ENCODE results near the gene ACCS. TPM values are rescaled to one million over a fixed set of nuclear protein-coding genes. Genes with fewer than 3 reads are reported as not detected.

ACCS gene
- total and polyA plus RNA-seq, 4 donors = 6.4 to 66.9 (median 28.1) TPM

DNA sequence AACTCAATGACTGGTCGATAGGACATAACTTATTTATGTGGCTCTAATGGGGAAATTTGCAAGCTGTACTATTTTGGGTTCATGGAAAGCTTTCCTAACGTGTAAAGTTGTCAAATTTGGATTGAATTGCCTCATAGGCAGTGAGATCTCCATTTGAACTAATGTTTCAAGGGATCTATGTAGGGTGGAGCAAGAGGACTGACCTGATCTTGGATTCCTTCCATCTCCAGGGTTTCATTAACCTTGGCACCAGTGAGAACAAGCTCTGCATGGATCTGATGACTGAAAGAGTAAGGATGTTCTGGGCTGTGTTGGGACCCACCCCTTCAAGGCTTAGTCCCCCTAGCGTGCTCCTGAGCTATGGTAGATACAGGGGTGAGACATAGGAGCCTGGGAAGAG is 16.2 kb upstream of the ACCS start:
- WGBS, 2 donors = 83 to 86% methylated on average over 3 of the region's 3 CpGs
- Histone ChIP-seq H3K4me3 (no peak overlapping the region), H3K9me3 (ENCODE audit: control insufficient read depth in 4 of 4, insufficient read depth in 3 of 4, low read length in 3 of 4) (no peaks in the 10 kb centered on the region), H3K27me3 (ENCODE audit: control insufficient read depth in 3 of 3, insufficient read depth in 3 of 3, low read length in 2 of 3) (no peaks in the 10 kb centered on the region), H3K9ac (ENCODE audit: insufficient read depth in 1 of 2, low read length in 2 of 2) (no peak overlapping the region), H3K36me3 (ENCODE audit: control insufficient read depth in 4 of 4, insufficient read depth in 4 of 4, low read length in 4 of 4) (no peaks in the 10 kb centered on the region), H3K4me1 (ENCODE audit: control insufficient read depth in 5 of 5, insufficient read depth in 5 of 5, low read length in 5 of 5) (no peaks in the 10 kb centered on the region), H3K27ac (ENCODE audit: low read depth in 1 of 2, low read length in 1 of 2) (no peak overlapping the region)
- TF ChIP-seq, protein P1, sequence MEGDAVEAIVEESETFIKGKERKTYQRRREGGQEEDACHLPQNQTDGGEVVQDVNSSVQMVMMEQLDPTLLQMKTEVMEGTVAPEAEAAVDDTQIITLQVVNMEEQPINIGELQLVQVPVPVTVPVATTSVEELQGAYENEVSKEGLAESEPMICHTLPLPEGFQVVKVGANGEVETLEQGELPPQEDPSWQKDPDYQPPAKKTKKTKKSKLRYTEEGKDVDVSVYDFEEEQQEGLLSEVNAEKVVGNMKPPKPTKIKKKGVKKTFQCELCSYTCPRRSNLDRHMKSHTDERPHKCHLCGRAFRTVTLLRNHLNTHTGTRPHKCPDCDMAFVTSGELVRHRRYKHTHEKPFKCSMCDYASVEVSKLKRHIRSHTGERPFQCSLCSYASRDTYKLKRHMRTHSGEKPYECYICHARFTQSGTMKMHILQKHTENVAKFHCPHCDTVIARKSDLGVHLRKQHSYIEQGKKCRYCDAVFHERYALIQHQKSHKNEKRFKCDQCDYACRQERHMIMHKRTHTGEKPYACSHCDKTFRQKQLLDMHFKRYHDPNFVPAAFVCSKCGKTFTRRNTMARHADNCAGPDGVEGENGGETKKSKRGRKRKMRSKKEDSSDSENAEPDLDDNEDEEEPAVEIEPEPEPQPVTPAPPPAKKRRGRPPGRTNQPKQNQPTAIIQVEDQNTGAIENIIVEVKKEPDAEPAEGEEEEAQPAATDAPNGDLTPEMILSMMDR (IDR thresholded peaks at IDR 0.05; ENCODE audit: control extremely low read depth, extremely low read depth) = no peak
- DNase-seq = no peak
- ATAC-seq (ENCODE audit: insufficient read depth, low FRiP score) = no peak

DNA sequence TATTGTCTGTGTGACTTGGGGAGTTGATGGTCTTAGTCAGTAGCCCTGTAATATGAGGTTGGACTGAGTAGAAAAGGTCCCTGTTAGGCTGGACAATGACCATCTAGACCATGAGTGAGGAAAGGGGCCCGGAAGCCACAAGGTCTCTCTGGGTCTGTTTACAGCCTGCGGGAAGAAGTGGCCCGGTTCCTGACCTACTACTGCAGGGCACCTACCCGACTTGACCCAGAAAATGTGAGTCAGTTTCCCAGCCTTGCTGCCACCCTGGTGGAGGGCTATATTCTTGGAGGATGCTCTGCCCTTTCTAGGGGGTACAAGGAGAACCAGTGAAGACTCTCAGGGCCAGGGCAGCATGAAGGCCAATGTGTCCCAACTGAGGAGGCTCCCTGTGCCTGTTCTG is 14.9 kb upstream of the ACCS start:
- H3K4me3 ChIP-seq = no peak overlapping the region
- no peak overlapping the region for H3K9ac ChIP-seq (ENCODE audit: insufficient read depth in 1 of 2, low read length in 2 of 2)
- no peak for ATAC-seq (ENCODE audit: insufficient read depth, low FRiP score)
- 93 to 95% methylated on average over 4 of the region's 4 CpGs for WGBS, 2 donors
- no peaks in the 10 kb centered on the region for H3K4me1 ChIP-seq (ENCODE audit: control insufficient read depth in 5 of 5, insufficient read depth in 5 of 5, low read length in 5 of 5)
- DNase-seq = no peak
- H3K27ac ChIP-seq (ENCODE audit: low read depth in 1 of 2, low read length in 1 of 2) = no peak overlapping the region
- TF ChIP-seq, protein P1 (IDR thresholded peaks at IDR 0.05; ENCODE audit: control extremely low read depth, extremely low read depth) = no peak
- no peaks in the 10 kb centered on the region for H3K27me3 ChIP-seq (ENCODE audit: control insufficient read depth in 3 of 3, insufficient read depth in 3 of 3, low read length in 2 of 3)
- no peaks in the 10 kb centered on the region for H3K36me3 ChIP-seq (ENCODE audit: control insufficient read depth in 4 of 4, insufficient read depth in 4 of 4, low read length in 4 of 4)
- no peaks in the 10 kb centered on the region for H3K9me3 ChIP-seq (ENCODE audit: control insufficient read depth in 4 of 4, insufficient read depth in 3 of 4, low read length in 3 of 4)

DNA sequence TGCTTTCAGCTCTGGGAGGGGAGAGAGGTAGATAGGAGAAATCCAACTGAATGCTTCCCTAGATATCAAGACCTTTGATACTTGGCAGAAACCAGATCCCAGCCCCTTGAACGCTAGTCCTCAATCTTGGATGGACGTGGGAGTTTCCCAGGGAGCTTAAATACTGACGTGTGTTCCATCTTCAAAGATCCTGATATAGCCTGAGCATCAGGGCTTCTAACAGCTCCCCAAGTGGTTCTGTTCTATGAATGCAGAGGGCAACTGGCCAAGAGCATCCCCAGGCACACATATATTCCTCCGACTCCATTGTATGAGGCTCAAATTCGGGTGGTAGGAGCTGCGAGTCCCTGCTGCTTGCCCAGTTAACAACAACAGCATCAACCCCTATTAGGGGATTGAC is 8.7 kb upstream of the ACCS start:
- Histone ChIP-seq H3K9ac (ENCODE audit: insufficient read depth in 1 of 2, low read length in 2 of 2) (no peak overlapping the region), H3K9me3 (ENCODE audit: control insufficient read depth in 4 of 4, insufficient read depth in 3 of 4, low read length in 3 of 4) (no peaks in the 10 kb centered on the region), H3K4me1 (ENCODE audit: control insufficient read depth in 5 of 5, insufficient read depth in 5 of 5, low read length in 5 of 5) (no peaks in the 10 kb centered on the region), H3K27me3 (ENCODE audit: control insufficient read depth in 3 of 3, insufficient read depth in 3 of 3, low read length in 2 of 3) (no peaks in the 10 kb centered on the region), H3K27ac (ENCODE audit: low read depth in 1 of 2, low read length in 1 of 2) (no peak overlapping the region), H3K4me3 (no peak overlapping the region), H3K36me3 (ENCODE audit: control insufficient read depth in 4 of 4, insufficient read depth in 4 of 4, low read length in 4 of 4) (no peaks in the 10 kb centered on the region)
- DNase-seq = no peak
- TF ChIP-seq, protein P1 (IDR thresholded peaks at IDR 0.05; ENCODE audit: control extremely low read depth, extremely low read depth) = no peak
- no peak for ATAC-seq (ENCODE audit: insufficient read depth, low FRiP score)
- 85 to 93% methylated on average over 6 of the region's 6 CpGs for WGBS, 2 donors

DNA sequence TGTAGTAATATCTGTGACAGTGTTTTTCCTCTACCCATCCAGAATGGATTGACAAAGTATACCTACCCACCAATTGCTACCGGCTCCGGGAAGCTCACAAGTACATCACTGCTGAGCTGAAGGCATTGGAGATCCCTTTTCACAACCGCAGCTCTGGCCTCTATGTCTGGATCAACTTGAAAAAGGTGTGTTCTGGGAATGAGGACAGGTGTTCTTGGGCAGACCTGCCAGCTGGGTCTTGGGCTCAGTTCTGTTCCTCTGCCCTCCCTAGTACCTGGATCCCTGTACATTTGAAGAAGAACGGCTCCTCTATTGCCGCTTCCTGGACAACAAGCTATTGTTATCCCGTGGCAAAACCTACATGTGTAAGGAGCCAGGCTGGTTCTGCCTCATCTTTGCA is 7.8 kb upstream of the ACCS start:
- no peak overlapping the region for H3K4me3 ChIP-seq
- TF ChIP-seq, protein P1 (IDR thresholded peaks at IDR 0.05; ENCODE audit: control extremely low read depth, extremely low read depth) = no peak
- H3K9me3 ChIP-seq (ENCODE audit: control insufficient read depth in 4 of 4, insufficient read depth in 3 of 4, low read length in 3 of 4) = no peaks in the 10 kb centered on the region
- ATAC-seq (ENCODE audit: insufficient read depth, low FRiP score) (no peak), DNase-seq (no peak)
- no peaks in the 10 kb centered on the region for H3K4me1 ChIP-seq (ENCODE audit: control insufficient read depth in 5 of 5, insufficient read depth in 5 of 5, low read length in 5 of 5)
- H3K27ac ChIP-seq (ENCODE audit: low read depth in 1 of 2, low read length in 1 of 2) = no peak overlapping the region
- H3K27me3 ChIP-seq (ENCODE audit: control insufficient read depth in 3 of 3, insufficient read depth in 3 of 3, low read length in 2 of 3) = no peaks in the 10 kb centered on the region
- no peak overlapping the region for H3K9ac ChIP-seq (ENCODE audit: insufficient read depth in 1 of 2, low read length in 2 of 2)
- 92 to 93% methylated on average over 6 of the region's 6 CpGs for WGBS, 2 donors
- no peaks in the 10 kb centered on the region for H3K36me3 ChIP-seq (ENCODE audit: control insufficient read depth in 4 of 4, insufficient read depth in 4 of 4, low read length in 4 of 4)
